H7 (cell line): ENCODE data around the gene ARHGAP32. TPM values are rescaled to one million over a fixed set of nuclear protein-coding genes. Genes with fewer than 3 reads are reported as not detected.
"Not testable (repeated sequence)": the region's sequence is repeated elsewhere in the genome, so short reads cannot be mapped to it uniquely, and the experiment has no call there.

ENCODE experiments used
- DNase-seq: peaks from one replicate; pipeline ENCODE4 v3.0.0; 2012
- H3K27me3 ChIP-seq: 2 replicates; pipeline ENCODE4 v1.6.0; 2011; ENCODE audit warnings: mild to moderate bottlenecking, low read length; ENCODE audit not compliant: control insufficient read depth, insufficient read depth
- H3K36me3 ChIP-seq: replicated peaks from 2 replicates; pipeline ENCODE4 v1.5.1; 2011; ENCODE audit warnings: low read length; ENCODE audit not compliant: control insufficient read depth, insufficient read depth
- H3K4me3 ChIP-seq: 2 replicates; pipeline ENCODE4 v1.5.1; 2011; ENCODE audit warnings: low read depth, mild to moderate bottlenecking, control low read depth, low read length, moderate library complexity; ENCODE audit not compliant: insufficient read depth
- total RNA-seq: library from RNA; depleted of rRNA; stranded (reverse); fragments of >200 nt; shearing (Covaris generic); gene quantifications from 2 replicates; pipeline ENCODE4 v1.2.3, GENCODE V29; 2014

The ARHGAP32 gene
- total RNA-seq, 1 experiment from 2014 or later, result 15.6 TPM

- DNase-seq, H3K4me3 ChIP-seq, H3K36me3 ChIP-seq, H3K27me3 ChIP-seq: not testable (repeated sequence)
These were observed 35.0 kb downstream of the ARHGAP32 start for GRCh38 chr11:129157080-129157479.

GRCh38 chr11:129155745-129156144 lies 36.4 kb downstream of the ARHGAP32 start:
- H3K27me3 ChIP-seq, result no peaks in the 10 kb centered on the region
- H3K36me3 ChIP-seq, result no peaks in the 10 kb centered on the region
- DNase-seq, result no peak
- H3K4me3 ChIP-seq, result no peak overlapping the region

GRCh38 chr11:129148487-129148886 lies 43.6 kb downstream of the ARHGAP32 start:
- no peaks in the 10 kb centered on the region for H3K36me3 ChIP-seq
- H3K4me3 ChIP-seq, result no peak overlapping the region
- DNase-seq, result no peak
- no peaks in the 10 kb centered on the region for H3K27me3 ChIP-seq

GRCh38 chr11:129146191-129146590 lies 45.9 kb downstream of the ARHGAP32 start:
- Histone ChIP-seq H3K27me3 (no peaks in the 10 kb centered on the region), H3K36me3 (no peaks in the 10 kb centered on the region), H3K4me3 (no peak overlapping the region)
- DNase-seq, result no peak

GRCh38 chr11:129145276-129145675 lies 46.8 kb downstream of the ARHGAP32 start:
- no peak for DNase-seq
- Histone ChIP-seq H3K27me3 (no peaks in the 10 kb centered on the region), H3K4me3 (no peak overlapping the region), H3K36me3 (no peaks in the 10 kb centered on the region)

- no peak for DNase-seq
- H3K4me3 ChIP-seq, result no peak overlapping the region
- H3K27me3 ChIP-seq, result no peaks in the 10 kb centered on the region
- H3K36me3 ChIP-seq, result no peaks in the 10 kb centered on the region
These were observed 47.9 kb downstream of the ARHGAP32 start for GRCh38 chr11:129144256-129144655.

GRCh38 chr11:129143335-129143734 lies 48.8 kb downstream of the ARHGAP32 start:
- H3K4me3 ChIP-seq, result no peak overlapping the region
- no peaks in the 10 kb centered on the region for H3K36me3 ChIP-seq
- no peaks in the 10 kb centered on the region for H3K27me3 ChIP-seq
- no peak for DNase-seq

- Histone ChIP-seq H3K4me3 (no peak overlapping the region), H3K27me3 (no peaks in the 10 kb centered on the region), H3K36me3 (no peaks in the 10 kb centered on the region)
- DNase-seq, result peak; percentile 5
These were observed 50.2 kb downstream of the ARHGAP32 start for GRCh38 chr11:129141748-129142523.

GRCh38 chr11:129131316-129131715 lies 60.8 kb downstream of the ARHGAP32 start:
- DNase-seq, result no peak
- no peaks in the 10 kb centered on the region for H3K36me3 ChIP-seq
- H3K4me3 ChIP-seq, result no peak overlapping the region
- H3K27me3 ChIP-seq, result no peaks in the 10 kb centered on the region

GRCh38 chr11:129128881-129129620 lies 63.1 kb downstream of the ARHGAP32 start:
- not testable (repeated sequence) for H3K4me3 ChIP-seq, DNase-seq, H3K36me3 ChIP-seq, H3K27me3 ChIP-seq

- DNase-seq, result no peak
- no peaks in the 10 kb centered on the region for H3K27me3 ChIP-seq
- H3K4me3 ChIP-seq, result no peak overlapping the region
- H3K36me3 ChIP-seq, result no peaks in the 10 kb centered on the region
These were observed 73.1 kb downstream of the ARHGAP32 start for GRCh38 chr11:129119036-129119435.

- Histone ChIP-seq H3K36me3 (no peaks in the 10 kb centered on the region), H3K4me3 (no peak overlapping the region), H3K27me3 (no peaks in the 10 kb centered on the region)
- DNase-seq, result peak; percentile 38
These were observed 74.4 kb downstream of the ARHGAP32 start for GRCh38 chr11:129117595-129118350.

- no peak for DNase-seq
- Histone ChIP-seq H3K4me3 (no peak overlapping the region), H3K36me3 (no peaks in the 10 kb centered on the region), H3K27me3 (no peaks in the 10 kb centered on the region)
These were observed 76.2 kb downstream of the ARHGAP32 start for GRCh38 chr11:129115652-129116586.

GRCh38 chr11:129109701-129110100 lies 82.4 kb downstream of the ARHGAP32 start:
- no peak for DNase-seq
- Histone ChIP-seq H3K36me3 (no peaks in the 10 kb centered on the region), H3K27me3 (no peaks in the 10 kb centered on the region), H3K4me3 (no peak overlapping the region)
